NB4 (cell line): ENCODE measurements around the gene EXOC4.

Experiments
- DNase-seq: peaks from one replicate; pipeline ENCODE4 v3.0.0; 2010; ENCODE audit warnings: low read depth
- H3K4me3 ChIP-seq: one replicate; pipeline ENCODE4 v1.5.1; 2011; ENCODE audit warnings: mild to moderate bottlenecking, low read depth, low read length, moderate library complexity
- CTCF ChIP-seq: IDR thresholded peaks from one replicate; pipeline ENCODE4 v1.5.1; 2012; ENCODE audit warnings: low read depth, low read length
- MAX ChIP-seq: IDR thresholded peaks from 2 replicates; pipeline ENCODE4 v1.6.1; 2011; ENCODE audit warnings: low read depth, low read length
- MYC ChIP-seq: IDR thresholded peaks from 2 replicates; pipeline ENCODE4 v1.6.1; 2011; ENCODE audit warnings: low read depth, low read length
- POLR2A ChIP-seq: IDR thresholded peaks from 2 replicates; pipeline ENCODE4 v1.6.1; 2011; ENCODE audit warnings: mild to moderate bottlenecking; ENCODE audit not compliant: insufficient read length; ENCODE audit errors: extremely low read depth

The EXOC4 gene

GRCh38 chr7:133293384-133294160, 40.7 kb downstream of the EXOC4 start:
- no peak overlapping the region for H3K4me3 ChIP-seq
- no peak for DNase-seq
- no peak for TF ChIP-seq MYC
- TF ChIP-seq MAX, result no peak
- no peak for TF ChIP-seq CTCF
- TF ChIP-seq POLR2A, result no peak

- DNase-seq, result no peak
- no peak for TF ChIP-seq CTCF
- H3K4me3 ChIP-seq, result no peak overlapping the region
These were observed 41.4 kb downstream of the EXOC4 start for GRCh38 chr7:133294234-133294633.

- TF ChIP-seq POLR2A (no peak), MAX (no peak), CTCF (no peak), MYC (no peak)
- DNase-seq, result no peak
- no peak overlapping the region for H3K4me3 ChIP-seq
These were observed 42.6 kb downstream of the EXOC4 start for GRCh38 chr7:133295484-133295883.

- H3K4me3 ChIP-seq, result no peak overlapping the region
- no peak for TF ChIP-seq POLR2A
- no peak for TF ChIP-seq MAX
- DNase-seq, result no peak
These were observed 44.2 kb downstream of the EXOC4 start for GRCh38 chr7:133297093-133297492.

GRCh38 chr7:133298080-133298479, 45.2 kb downstream of the EXOC4 start:
- TF ChIP-seq CTCF (no peak), MAX (no peak), MYC (no peak)
- DNase-seq, result no peak
- H3K4me3 ChIP-seq, result no peak overlapping the region

GRCh38 chr7:133299676-133300075, 46.8 kb downstream of the EXOC4 start:
- TF ChIP-seq CTCF (no peak), POLR2A (no peak), MAX (no peak), MYC (no peak)
- no peak overlapping the region for H3K4me3 ChIP-seq
- no peak for DNase-seq
